Erythroblast (primary cell): Measurements from ENCODE around the gene CACNG3.

ENCODE experiments used
- GATA1 ChIP-seq: IDR thresholded peaks from 2 replicates; pipeline ENCODE4 v1.6.1; 2011; ENCODE audit warnings: low read depth, mild to moderate bottlenecking, control low read depth, low read length, moderate library complexity
- POLR2A ChIP-seq: IDR thresholded peaks from 2 replicates; pipeline ENCODE4 v1.6.1; 2011; ENCODE audit warnings: mild to moderate bottlenecking, low read length

DNA sequence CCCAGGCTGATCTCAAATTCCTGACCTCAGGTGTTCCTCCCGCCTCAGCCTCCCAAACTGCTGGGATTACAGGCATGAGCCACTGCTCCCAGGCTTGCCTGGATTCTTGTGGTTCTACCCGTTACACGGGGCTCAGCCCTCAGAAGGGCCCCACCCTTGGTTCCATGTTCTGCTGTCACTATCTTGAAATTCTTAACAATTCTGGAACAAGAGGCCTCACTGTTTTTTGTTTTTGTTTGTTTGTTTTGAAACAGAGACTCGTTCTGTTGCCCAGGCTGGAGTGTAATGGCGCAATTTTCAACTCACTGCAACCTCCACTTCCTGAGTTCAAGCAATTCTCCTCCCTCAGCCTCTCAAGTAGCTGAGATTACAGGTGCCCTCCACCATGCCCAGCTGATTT, 96.6 kb downstream of the CACNG3 start:
- TF ChIP-seq POLR2A (no peak), GATA1 (no peak)
